Natural killer cell (primary cell): ENCODE measurements around the gene GLYATL2. TPM values are rescaled to one million over a fixed set of nuclear protein-coding genes. Genes with fewer than 3 reads are reported as not detected.

Source experiments
- ATAC-seq, 3 donors: fragments of 150-1000 bp in 2 of 3; fragments of 200-7000 bp in 1 of 3; cut with Tn5 transposase; 1 replicate in 1 of 3; 2 replicates in 2 of 3; pipeline ENCODE4 v1.10.0; 2021; ENCODE audit warnings: mild to moderate bottlenecking in 2 of 3, moderate library complexity in 2 of 3
- DNase-seq, 2 donors: peaks; one replicate each; pipeline versions ENCODE4 v3.0.0 to v3.0.0-alpha.2; 2013 to 2021; ENCODE audit warnings: mixed read lengths in 1 of 2
- H3K27ac ChIP-seq: one replicate; pipeline ENCODE4 v1.5.1; 2013; ENCODE audit warnings: mild to moderate bottlenecking, low read length
- H3K27me3 ChIP-seq: one replicate; pipeline ENCODE4 v1.6.1; 2013; ENCODE audit warnings: low read length; ENCODE audit not compliant: control insufficient read depth, insufficient read depth
- H3K36me3 ChIP-seq: one replicate; pipeline ENCODE4 v1.6.1; 2013; ENCODE audit warnings: low read length; ENCODE audit not compliant: control insufficient read depth, insufficient read depth
- H3K4me1 ChIP-seq: one replicate; pipeline ENCODE4 v1.6.1; 2013; ENCODE audit warnings: low read length; ENCODE audit not compliant: control insufficient read depth, insufficient read depth
- H3K4me3 ChIP-seq: one replicate; pipeline ENCODE4 v1.5.1; 2013; ENCODE audit warnings: low read length
- H3K9me3 ChIP-seq: one replicate; pipeline ENCODE4 v1.6.1; 2013; ENCODE audit warnings: low read length; ENCODE audit not compliant: control insufficient read depth, insufficient read depth
- H3K27ac Mint-ChIP-seq, 2 donors: one replicate each; pipeline ENCODE4 v1.8.0; 2022; ENCODE audit warnings: mild to moderate bottlenecking in 2 of 2, mixed read lengths in 2 of 2, moderate library complexity in 1 of 2
- H3K27me3 Mint-ChIP-seq, 2 donors: one replicate each; pipeline ENCODE4 v1.8.0; 2022; ENCODE audit warnings: low read depth in 2 of 2, mixed read lengths in 2 of 2
- H3K36me3 Mint-ChIP-seq: one replicate; pipeline ENCODE4 v1.8.0; 2022; ENCODE audit warnings: mixed read lengths
- H3K4me1 Mint-ChIP-seq, 2 donors: one replicate each; pipeline ENCODE4 v1.8.0; 2022; ENCODE audit warnings: mixed read lengths in 2 of 2
- H3K4me3 Mint-ChIP-seq: one replicate; pipeline ENCODE4 v1.8.0; 2022; ENCODE audit warnings: mild to moderate bottlenecking, moderate library complexity, mixed read lengths
- H3K9me3 Mint-ChIP-seq, 2 donors: one replicate each; pipeline ENCODE4 v1.8.0; 2022; ENCODE audit warnings: mixed read lengths in 2 of 2
- WGBS: methylation state at CpG from one replicate; pipeline ENCODE4 v1.1.7; 2013; ENCODE audit warnings: missing lambda C conversion rate; ENCODE audit not compliant: insufficient coverage; 5-methylcytosine and 5-hydroxymethylcytosine counted together
- intact Hi-C: fragments of 100-400 bp; cut with micrococcal nuclease; formaldehyde crosslinking; loops from one replicate; pipeline ENCODE4 v1.14.2; 2022
- total RNA-seq, 4 donors: library from RNA; stranded (reverse); fragments of 120-200 nt in 1 of 4; gene quantifications; one replicate each; pipeline versions ENCODE4 v1.2.3 to v1.2.4, GENCODE V29; 2013 to 2022
- TF ChIP-seq, protein P1 (sequence below): fragments of 200-600 bp; IDR thresholded peaks from one replicate; pipeline ENCODE4 v1.8.0; 2022; ENCODE audit warnings: antibody characterized with exemption

The GLYATL2 gene, protein sequence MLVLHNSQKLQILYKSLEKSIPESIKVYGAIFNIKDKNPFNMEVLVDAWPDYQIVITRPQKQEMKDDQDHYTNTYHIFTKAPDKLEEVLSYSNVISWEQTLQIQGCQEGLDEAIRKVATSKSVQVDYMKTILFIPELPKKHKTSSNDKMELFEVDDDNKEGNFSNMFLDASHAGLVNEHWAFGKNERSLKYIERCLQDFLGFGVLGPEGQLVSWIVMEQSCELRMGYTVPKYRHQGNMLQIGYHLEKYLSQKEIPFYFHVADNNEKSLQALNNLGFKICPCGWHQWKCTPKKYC
- total RNA-seq = not detected
- total RNA-seq (2013) = 0.23 TPM

DNA sequence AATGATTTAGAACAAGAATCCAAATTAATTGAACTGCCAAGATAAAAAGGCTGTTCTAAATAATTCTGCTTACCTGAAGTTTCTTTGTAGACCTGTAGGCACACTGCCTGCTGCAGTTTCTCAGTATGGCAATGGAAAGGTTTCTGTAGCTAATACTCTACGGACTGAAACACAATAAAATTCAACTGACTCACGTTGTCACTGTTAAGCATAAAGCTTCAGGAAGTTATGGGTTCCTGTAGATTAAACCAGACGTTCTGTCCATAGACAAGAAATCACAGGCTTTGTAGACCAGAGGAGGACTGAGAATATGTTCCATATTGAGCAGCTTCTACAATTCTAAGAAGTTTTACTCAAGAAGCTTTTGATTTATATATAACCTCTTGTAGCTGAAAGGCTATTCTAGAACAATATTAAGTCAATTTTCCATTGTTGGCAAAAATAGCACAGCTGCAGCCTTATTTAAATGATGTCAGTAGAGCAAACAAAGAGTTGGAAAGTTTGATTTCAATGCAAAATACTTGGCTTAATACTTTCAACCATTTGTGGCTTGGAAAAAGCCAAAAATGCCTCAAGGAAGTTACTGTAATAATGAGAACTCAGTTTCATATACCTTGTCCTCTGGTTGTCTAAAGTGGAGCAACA is at the start of gene GLYATL2:
Gene GLYATL2, minus strand, starts transcription at position 344 of the 645 bp plus-strand sequence. CDS start 5,092 bp downstream, outside the sequence.
- peaks cover 8 to 13% of the 10 kb centered on the region in 2 donors for H3K27me3 Mint-ChIP-seq
- no peak within 1 kb of the TSS for H3K27ac Mint-ChIP-seq
- H3K36me3 Mint-ChIP-seq = no peaks in the 10 kb centered on the region
- H3K9me3 Mint-ChIP-seq = peaks cover 0 to 3% of the 10 kb centered on the region in 2 donors
- intact Hi-C loops = loop anchor here (5.0 kb wide), 1 partner anchor 168 kb away; no protein-coding TSS in a partner anchor
- H3K4me3 ChIP-seq = no peak within 1 kb of the TSS
- no peaks in the 10 kb centered on the region for H3K4me1 Mint-ChIP-seq
- H3K27ac ChIP-seq = no peak within 1 kb of the TSS
- TF ChIP-seq, protein P1, sequence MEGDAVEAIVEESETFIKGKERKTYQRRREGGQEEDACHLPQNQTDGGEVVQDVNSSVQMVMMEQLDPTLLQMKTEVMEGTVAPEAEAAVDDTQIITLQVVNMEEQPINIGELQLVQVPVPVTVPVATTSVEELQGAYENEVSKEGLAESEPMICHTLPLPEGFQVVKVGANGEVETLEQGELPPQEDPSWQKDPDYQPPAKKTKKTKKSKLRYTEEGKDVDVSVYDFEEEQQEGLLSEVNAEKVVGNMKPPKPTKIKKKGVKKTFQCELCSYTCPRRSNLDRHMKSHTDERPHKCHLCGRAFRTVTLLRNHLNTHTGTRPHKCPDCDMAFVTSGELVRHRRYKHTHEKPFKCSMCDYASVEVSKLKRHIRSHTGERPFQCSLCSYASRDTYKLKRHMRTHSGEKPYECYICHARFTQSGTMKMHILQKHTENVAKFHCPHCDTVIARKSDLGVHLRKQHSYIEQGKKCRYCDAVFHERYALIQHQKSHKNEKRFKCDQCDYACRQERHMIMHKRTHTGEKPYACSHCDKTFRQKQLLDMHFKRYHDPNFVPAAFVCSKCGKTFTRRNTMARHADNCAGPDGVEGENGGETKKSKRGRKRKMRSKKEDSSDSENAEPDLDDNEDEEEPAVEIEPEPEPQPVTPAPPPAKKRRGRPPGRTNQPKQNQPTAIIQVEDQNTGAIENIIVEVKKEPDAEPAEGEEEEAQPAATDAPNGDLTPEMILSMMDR = no peak
- no peaks in the 10 kb centered on the region for H3K27me3 ChIP-seq
- no peak for DNase-seq
- H3K36me3 ChIP-seq = no peaks in the 10 kb centered on the region
- no peak within 1 kb of the TSS for H3K4me3 Mint-ChIP-seq
- no peaks in the 10 kb centered on the region for H3K9me3 ChIP-seq
- H3K4me1 ChIP-seq = no peaks in the 10 kb centered on the region
- 15% methylated on average over 3 of the region's 3 CpGs for WGBS
- no peak for ATAC-seq

DNA sequence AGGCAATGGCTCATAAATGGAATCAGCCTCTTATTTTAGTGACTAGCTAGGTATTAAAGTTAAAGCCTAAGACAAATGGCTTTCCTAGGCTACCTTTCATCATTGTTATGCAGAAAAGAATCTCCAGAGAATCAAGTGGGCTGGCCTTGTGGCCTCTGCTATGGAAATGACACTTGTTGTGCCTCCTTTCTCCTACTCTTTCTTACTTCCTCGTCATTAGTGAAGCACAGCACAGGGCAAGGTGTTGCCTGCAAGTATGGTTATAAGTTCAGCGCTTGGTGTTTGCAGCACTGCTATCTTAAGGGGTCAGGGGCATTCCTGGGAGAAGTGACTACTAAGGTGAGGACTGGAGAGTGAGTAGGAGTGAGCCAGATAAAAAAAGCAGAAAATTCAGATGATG is 49.4 kb upstream of the GLYATL2 start:
- peaks cover 0 to 3% of the 10 kb centered on the region in 2 donors for H3K27me3 Mint-ChIP-seq

DNA sequence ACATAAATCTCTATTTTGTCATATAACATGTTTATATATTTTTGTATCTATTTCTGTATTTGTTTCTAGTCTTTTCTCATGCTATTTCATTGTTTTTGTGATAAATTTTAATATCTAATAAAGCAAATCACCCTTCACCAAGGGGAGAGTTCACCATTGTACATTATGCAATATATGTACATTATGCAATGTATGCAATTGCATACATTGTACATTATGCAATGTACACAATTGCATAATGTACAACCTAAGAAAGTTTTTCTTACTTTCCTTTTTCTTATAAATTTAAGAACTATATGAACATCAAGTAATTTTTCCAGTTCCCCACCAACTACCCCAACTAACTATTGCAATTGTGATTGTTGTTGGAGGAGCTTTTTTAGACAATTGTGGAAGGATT is 44.1 kb upstream of the GLYATL2 start:
- H3K4me3 Mint-ChIP-seq = no peak overlapping the region
- H3K9me3 Mint-ChIP-seq = no peaks in the 10 kb centered on the region
- DNase-seq (no peak), ATAC-seq (no peak)
- no peaks in the 10 kb centered on the region for H3K36me3 ChIP-seq
- H3K27me3 Mint-ChIP-seq = peaks cover 0 to 3% of the 10 kb centered on the region in 2 donors
- no peaks in the 10 kb centered on the region for H3K9me3 ChIP-seq
- H3K4me3 ChIP-seq = no peak overlapping the region
- H3K27me3 ChIP-seq = no peaks in the 10 kb centered on the region
- intact Hi-C loops = no loop called here
- H3K27ac ChIP-seq = no peak overlapping the region
- H3K4me1 ChIP-seq = no peaks in the 10 kb centered on the region
- no peaks in the 10 kb centered on the region for H3K4me1 Mint-ChIP-seq
- H3K36me3 Mint-ChIP-seq = no peaks in the 10 kb centered on the region
- TF ChIP-seq, protein P1 = no peak
- no peak overlapping the region for H3K27ac Mint-ChIP-seq

More for the DNA sequence above, 49.4 kb upstream of the GLYATL2 start:
- TF ChIP-seq, protein P1 = no peak
- Histone ChIP-seq H3K27me3 (no peaks in the 10 kb centered on the region), H3K4me1 (no peaks in the 10 kb centered on the region), H3K36me3 (no peaks in the 10 kb centered on the region), H3K4me3 (no peak overlapping the region), H3K9me3 (no peaks in the 10 kb centered on the region), H3K27ac (no peak overlapping the region)
- H3K4me3 Mint-ChIP-seq = no peak overlapping the region
- no peaks in the 10 kb centered on the region for H3K9me3 Mint-ChIP-seq
- WGBS = 63% methylated on average over 2 of the region's 2 CpGs
- H3K36me3 Mint-ChIP-seq = no peaks in the 10 kb centered on the region
- intact Hi-C loops = no loop called here
- ATAC-seq = no peak
- no peak for DNase-seq
- no peaks in the 10 kb centered on the region for H3K4me1 Mint-ChIP-seq
- no peak overlapping the region for H3K27ac Mint-ChIP-seq
